A549 (cell line): ENCODE results near the gene C11orf86. TPM values are rescaled to one million over a fixed set of nuclear protein-coding genes. Genes with fewer than 3 reads are reported as not detected.

ENCODE experiments used
- CTCF ChIP-seq: fragments of >200 bp; sonication (Bioruptor Twin); formaldehyde crosslinking; IDR thresholded peaks from 3 replicates; pipeline ENCODE4 v1.5.1; 2016
- EHMT2 ChIP-seq: fragments of 200-600 bp; sonication (generic); IDR thresholded peaks from 2 replicates; pipeline ENCODE4 v1.6.1; 2016; ENCODE audit warnings: antibody characterized with exemption, low read depth, mild to moderate bottlenecking, moderate library complexity
- ESRRA ChIP-seq: fragments of 150-350 bp; IDR thresholded peaks from 2 replicates; pipeline ENCODE4 v1.6.1; 2014; ENCODE audit warnings: mild to moderate bottlenecking, low read length, borderline replicate concordance
- GATA3 ChIP-seq: IDR thresholded peaks from 2 replicates; pipeline ENCODE4 v1.6.1; 2012; ENCODE audit warnings: borderline replicate concordance
- HEYL ChIP-seq: fragments of 250-450 bp; sonication (Bioruptor Pico); IDR thresholded peaks from 2 replicates; pipeline ENCODE4 v1.8.0; 2021; ENCODE audit warnings: mild to moderate bottlenecking, moderate library complexity
- HOXA7 ChIP-seq: fragments of 250-450 bp; sonication (Bioruptor Pico); IDR thresholded peaks from 2 replicates; pipeline ENCODE4 v1.5.0; 2020; ENCODE audit warnings: mild to moderate bottlenecking, moderate library complexity
- HOXB13 ChIP-seq: fragments of 250-450 bp; sonication (Bioruptor Pico); IDR thresholded peaks from 2 replicates; pipeline ENCODE4 v1.5.0; 2020; ENCODE audit warnings: low read depth, mild to moderate bottlenecking, moderate library complexity
- JUNB ChIP-seq: fragments of >200 bp; sonication (Bioruptor Twin); formaldehyde crosslinking; IDR thresholded peaks from 2 replicates; pipeline ENCODE4 v1.6.1; 2016
- KDM1A ChIP-seq: fragments of 200-600 bp; sonication (generic); IDR thresholded peaks from 2 replicates; pipeline ENCODE4 v1.6.1; 2016; ENCODE audit warnings: low read depth, mild to moderate bottlenecking
- MAFK ChIP-seq: fragments of 450-650 bp; IDR thresholded peaks from 2 replicates; pipeline ENCODE4 v1.6.1; 2014; ENCODE audit not compliant: partially characterized antibody
- NFE2L2 ChIP-seq: fragments of 150-350 bp; conservative IDR thresholded peaks from 2 replicates; pipeline ENCODE4 v1.6.1; 2014; ENCODE audit warnings: low read length
- NR3C1 ChIP-seq: fragments of >200 bp; sonication (Bioruptor Twin); formaldehyde crosslinking; IDR thresholded peaks from 3 replicates; pipeline ENCODE4 v1.6.1; 2017
- PBX3 ChIP-seq: IDR thresholded peaks from 2 replicates; pipeline ENCODE4 v1.6.1; 2012
- PHF8 ChIP-seq: fragments of 200-600 bp; sonication (generic); IDR thresholded peaks from 2 replicates; pipeline ENCODE4 v1.6.1; 2016; ENCODE audit warnings: low read depth, mild to moderate bottlenecking, antibody characterized with exemption, moderate library complexity, borderline replicate concordance
- POLR2AphosphoS2 ChIP-seq: conservative IDR thresholded peaks from 2 replicates; pipeline ENCODE4 v1.6.1; 2012; ENCODE audit warnings: low read length, improper control_type of control experiment, inconsistent platforms
- RAD21 ChIP-seq, 2 experiments: fragments of >200 bp in 1 of 2; sonication (Bioruptor Twin) in 1 of 2; formaldehyde crosslinking in 1 of 2; IDR thresholded peaks in 1 of 2; conservative IDR thresholded peaks in 1 of 2; 2 replicates in 1 of 2; 3 replicates in 1 of 2; pipeline ENCODE4 v1.6.1; 2012 to 2018; ENCODE audit warnings: inconsistent platforms in 1 of 2
- RARB ChIP-seq: fragments of 250-450 bp; sonication (Bioruptor Pico); IDR thresholded peaks from 2 replicates; pipeline ENCODE4 v1.8.0; 2021; ENCODE audit warnings: mild to moderate bottlenecking, moderate library complexity
- RCOR1 ChIP-seq: fragments of 150-350 bp; IDR thresholded peaks from 2 replicates; pipeline ENCODE4 v1.6.1; 2014; ENCODE audit warnings: antibody characterized with exemption, low read length, low read depth
- RFX5 ChIP-seq: fragments of 450-650 bp; IDR thresholded peaks from 2 replicates; pipeline ENCODE4 v1.7.1; 2014; ENCODE audit warnings: antibody characterized with exemption, mild to moderate bottlenecking, moderate library complexity
- SMC3 ChIP-seq: fragments of >200 bp; sonication (Bioruptor Twin); formaldehyde crosslinking; IDR thresholded peaks from 3 replicates; pipeline ENCODE4 v1.6.1; 2018; ENCODE audit warnings: inconsistent platforms
- SREBF2 ChIP-seq: fragments of 450-650 bp; IDR thresholded peaks from 2 replicates; pipeline ENCODE4 v1.6.1; 2014; ENCODE audit warnings: mild to moderate bottlenecking, moderate library complexity
- TFCP2L1 ChIP-seq: fragments of 250-450 bp; sonication (Bioruptor Pico); IDR thresholded peaks from 2 replicates; pipeline ENCODE4 v1.5.0; 2021; ENCODE audit warnings: mild to moderate bottlenecking
- ZC3H11A ChIP-seq: fragments of 450-650 bp; IDR thresholded peaks from 2 replicates; pipeline ENCODE4 v1.6.1; 2014; ENCODE audit warnings: antibody characterized with exemption, mild to moderate bottlenecking
- ZFP36 ChIP-seq: fragments of 450-650 bp; IDR thresholded peaks from 2 replicates; pipeline ENCODE4 v1.6.1; 2014; ENCODE audit warnings: borderline replicate concordance; ENCODE audit not compliant: partially characterized antibody
- ZSCAN20 ChIP-seq: fragments of 250-450 bp; sonication (Bioruptor Pico); IDR thresholded peaks from 2 replicates; pipeline ENCODE4 v1.8.0; 2022; ENCODE audit warnings: mild to moderate bottlenecking, moderate library complexity
- polyA plus RNA-seq, 4 experiments: library from polyadenylated mRNA; depleted of rRNA in 3 of 4; stranded (reverse); fragments of >200 nt; fragmentation: RNase III in 1 of 4; extraction: RNeasy Plus Mini Kit Qiagen cat#74134 plus additional on column Dnase treatment in 1 of 4; gene quantifications; 2 replicates in 3 of 4; 3 replicates in 1 of 4; pipeline ENCODE4 v1.2.3, GENCODE V29; 2011 to 2017
- TF ChIP-seq, protein P1 (sequence below): IDR thresholded peaks from 2 replicates; pipeline ENCODE4 v1.6.1; 2012; ENCODE audit warnings: low read depth, borderline replicate concordance
- TF ChIP-seq, protein P2 (sequence below): fragments of 250-450 bp; sonication (Bioruptor Pico); IDR thresholded peaks from 2 replicates; pipeline ENCODE4 v1.5.0; 2021; ENCODE audit warnings: mild to moderate bottlenecking, moderate library complexity, borderline replicate concordance
- TF ChIP-seq, protein P3 (sequence below): fragments of 450-650 bp; IDR thresholded peaks from 2 replicates; pipeline ENCODE4 v1.6.1; 2014; ENCODE audit warnings: antibody characterized with exemption
- TF ChIP-seq, protein P4 (sequence below): fragments of 150-350 bp; IDR thresholded peaks from 2 replicates; pipeline ENCODE4 v1.6.1; 2014; ENCODE audit warnings: low read depth, mild to moderate bottlenecking, low read length
- TF ChIP-seq, protein P5 (sequence below): fragments of 250-450 bp; sonication (Bioruptor Pico); IDR thresholded peaks from 2 replicates; pipeline ENCODE4 v1.5.0; 2020; ENCODE audit warnings: low read depth, mild to moderate bottlenecking, moderate library complexity
- TF ChIP-seq, protein P6 (sequence below): IDR thresholded peaks from 2 replicates; pipeline ENCODE4 v1.6.1; 2012

C11orf86 gene
- polyA plus RNA-seq, 2 of the 4 experiments (the other 2 are of a cell fraction) = 9.3 to 56.4 TPM

DNA sequence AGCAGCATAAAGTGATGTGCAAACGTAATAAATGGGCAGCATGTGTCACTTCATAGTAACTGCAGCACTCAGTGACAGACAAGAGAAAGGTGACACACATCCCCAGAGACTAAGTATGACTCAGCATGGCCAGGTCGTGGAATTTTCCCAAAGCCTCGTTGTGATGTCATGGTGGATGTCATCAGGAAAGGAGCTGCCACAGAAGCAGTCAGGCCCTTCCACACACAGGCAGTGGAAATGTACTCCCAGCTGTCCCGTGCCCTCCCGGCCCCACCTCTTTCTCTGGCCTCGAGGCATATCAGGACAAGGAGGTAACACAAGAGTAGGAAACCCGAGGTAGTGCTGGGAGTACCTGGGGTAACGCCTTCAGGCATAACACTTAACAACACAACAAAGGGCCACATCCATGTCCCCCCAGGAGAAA is 25.0 kb upstream of the C11orf86 start (continued):
- TF ChIP-seq MAFK (peak; percentile 98), NR3C1 (no peak), TFCP2L1 (CRISPR knock-in tag) (no peak), GATA3 (peak; percentile 52; the same call in 1 of the 2 replicates), ZFP36 (no peak), JUNB (peak; percentile 57), HOXB13 (CRISPR knock-in tag) (0 out of 2 replicates have a peak, but pooled peaks have one; percentile 52), EHMT2 (no peak), RAD21 (conservative IDR thresholded peaks at IDR 0.05 in 1 of 2, IDR thresholded peaks at IDR 0.05 in 1 of 2) (peak; percentile 2 to 42; a peak in 4 of 5 replicates), CTCF (no peak), NFE2L2 (peak; percentile 95), KDM1A (no peak), SREBF2 (no peak), HOXA7 (no peak), RARB (CRISPR knock-in tag) (no peak), ZSCAN20 (CRISPR knock-in tag) (0 out of 2 replicates have a peak, but pooled peaks have one; percentile 19), SMC3 (peak; percentile 29; the same call in 2 of the 3 replicates), POLR2AphosphoS2 (no peak), PHF8 (no peak), PBX3 (no peak), RCOR1 (no peak), ZC3H11A (no peak), HEYL (CRISPR knock-in tag) (peak; percentile 40; the same call in 1 of the 2 replicates), ESRRA (no peak), RFX5 (no peak)
- TF ChIP-seq, protein P1, sequence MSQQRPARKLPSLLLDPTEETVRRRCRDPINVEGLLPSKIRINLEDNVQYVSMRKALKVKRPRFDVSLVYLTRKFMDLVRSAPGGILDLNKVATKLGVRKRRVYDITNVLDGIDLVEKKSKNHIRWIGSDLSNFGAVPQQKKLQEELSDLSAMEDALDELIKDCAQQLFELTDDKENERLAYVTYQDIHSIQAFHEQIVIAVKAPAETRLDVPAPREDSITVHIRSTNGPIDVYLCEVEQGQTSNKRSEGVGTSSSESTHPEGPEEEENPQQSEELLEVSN = no peak
- TF ChIP-seq, protein P2, sequence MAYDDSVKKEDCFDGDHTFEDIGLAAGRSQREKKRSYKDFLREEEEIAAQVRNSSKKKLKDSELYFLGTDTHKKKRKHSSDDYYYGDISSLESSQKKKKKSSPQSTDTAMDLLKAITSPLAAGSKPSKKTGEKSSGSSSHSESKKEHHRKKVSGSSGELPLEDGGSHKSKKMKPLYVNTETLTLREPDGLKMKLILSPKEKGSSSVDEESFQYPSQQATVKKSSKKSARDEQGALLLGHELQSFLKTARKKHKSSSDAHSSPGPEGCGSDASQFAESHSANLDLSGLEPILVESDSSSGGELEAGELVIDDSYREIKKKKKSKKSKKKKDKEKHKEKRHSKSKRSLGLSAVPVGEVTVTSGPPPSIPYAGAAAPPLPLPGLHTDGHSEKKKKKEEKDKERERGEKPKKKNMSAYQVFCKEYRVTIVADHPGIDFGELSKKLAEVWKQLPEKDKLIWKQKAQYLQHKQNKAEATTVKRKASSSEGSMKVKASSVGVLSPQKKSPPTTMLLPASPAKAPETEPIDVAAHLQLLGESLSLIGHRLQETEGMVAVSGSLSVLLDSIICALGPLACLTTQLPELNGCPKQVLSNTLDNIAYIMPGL (CRISPR knock-in tag) = no peak
- TF ChIP-seq, protein P3, sequence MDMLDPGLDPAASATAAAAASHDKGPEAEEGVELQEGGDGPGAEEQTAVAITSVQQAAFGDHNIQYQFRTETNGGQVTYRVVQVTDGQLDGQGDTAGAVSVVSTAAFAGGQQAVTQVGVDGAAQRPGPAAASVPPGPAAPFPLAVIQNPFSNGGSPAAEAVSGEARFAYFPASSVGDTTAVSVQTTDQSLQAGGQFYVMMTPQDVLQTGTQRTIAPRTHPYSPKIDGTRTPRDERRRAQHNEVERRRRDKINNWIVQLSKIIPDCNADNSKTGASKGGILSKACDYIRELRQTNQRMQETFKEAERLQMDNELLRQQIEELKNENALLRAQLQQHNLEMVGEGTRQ = no peak
- TF ChIP-seq, protein P4, sequence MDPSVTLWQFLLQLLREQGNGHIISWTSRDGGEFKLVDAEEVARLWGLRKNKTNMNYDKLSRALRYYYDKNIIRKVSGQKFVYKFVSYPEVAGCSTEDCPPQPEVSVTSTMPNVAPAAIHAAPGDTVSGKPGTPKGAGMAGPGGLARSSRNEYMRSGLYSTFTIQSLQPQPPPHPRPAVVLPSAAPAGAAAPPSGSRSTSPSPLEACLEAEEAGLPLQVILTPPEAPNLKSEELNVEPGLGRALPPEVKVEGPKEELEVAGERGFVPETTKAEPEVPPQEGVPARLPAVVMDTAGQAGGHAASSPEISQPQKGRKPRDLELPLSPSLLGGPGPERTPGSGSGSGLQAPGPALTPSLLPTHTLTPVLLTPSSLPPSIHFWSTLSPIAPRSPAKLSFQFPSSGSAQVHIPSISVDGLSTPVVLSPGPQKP = no peak
- TF ChIP-seq, protein P5, sequence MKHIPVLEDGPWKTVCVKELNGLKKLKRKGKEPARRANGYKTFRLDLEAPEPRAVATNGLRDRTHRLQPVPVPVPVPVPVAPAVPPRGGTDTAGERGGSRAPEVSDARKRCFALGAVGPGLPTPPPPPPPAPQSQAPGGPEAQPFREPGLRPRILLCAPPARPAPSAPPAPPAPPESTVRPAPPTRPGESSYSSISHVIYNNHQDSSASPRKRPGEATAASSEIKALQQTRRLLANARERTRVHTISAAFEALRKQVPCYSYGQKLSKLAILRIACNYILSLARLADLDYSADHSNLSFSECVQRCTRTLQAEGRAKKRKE (CRISPR knock-in tag) = peak; percentile 44; the same call in 1 of the 2 replicates
- TF ChIP-seq, protein P6, sequence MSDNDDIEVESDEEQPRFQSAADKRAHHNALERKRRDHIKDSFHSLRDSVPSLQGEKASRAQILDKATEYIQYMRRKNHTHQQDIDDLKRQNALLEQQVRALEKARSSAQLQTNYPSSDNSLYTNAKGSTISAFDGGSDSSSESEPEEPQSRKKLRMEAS = peak; percentile 82
